K562 (cell line): ENCODE measurements around the gene CRCP. TPM values are rescaled to one million over a fixed set of nuclear protein-coding genes. Genes with fewer than 3 reads are reported as not detected.

Experiments used
- ARID1B ChIP-seq: fragments of 450-650 bp; IDR thresholded peaks from 2 replicates; pipeline ENCODE4 v1.6.1; 2016; ENCODE audit warnings: antibody characterized with exemption, mild to moderate bottlenecking, inconsistent platforms
- ASH1L ChIP-seq: fragments of 450-650 bp; IDR thresholded peaks from 2 replicates; pipeline ENCODE4 v1.6.1; 2018; ENCODE audit warnings: borderline replicate concordance, mild to moderate bottlenecking, low read depth; ENCODE audit not compliant: partially characterized antibody
- BHLHE40 ChIP-seq: IDR thresholded peaks from 2 replicates; pipeline ENCODE4 v1.6.1; 2011; ENCODE audit warnings: low read length, improper control_type of control experiment
- CAMTA2 ChIP-seq: fragments of 250-450 bp; sonication (Bioruptor Pico); conservative IDR thresholded peaks from 2 replicates; pipeline ENCODE4 v1.5.1; 2022
- E2F1 ChIP-seq: sonication (generic); formaldehyde crosslinking; IDR thresholded peaks from 2 replicates; pipeline ENCODE4 v1.8.1; 2023; ENCODE audit warnings: mild to moderate bottlenecking, missing genetic modification reagents, moderate library complexity
- EZH2 ChIP-seq: IDR thresholded peaks from 2 replicates; pipeline ENCODE4 v1.6.1; 2012; ENCODE audit warnings: low read depth, mild to moderate bottlenecking, inconsistent platforms, low read length, borderline replicate concordance
- HDGF ChIP-seq: fragments of 450-650 bp; IDR thresholded peaks from 2 replicates; pipeline ENCODE4 v1.6.1; 2016
- HNRNPLL ChIP-seq: fragments of 200-400 bp; formaldehyde crosslinking; IDR thresholded peaks from 2 replicates; pipeline ENCODE4 v1.6.1; 2017; ENCODE audit warnings: low read length, low read depth, mild to moderate bottlenecking; ENCODE audit not compliant: poor library complexity, severe bottlenecking
- KLF1 ChIP-seq: fragments of 450-650 bp; IDR thresholded peaks from 2 replicates; pipeline ENCODE4 v1.6.1; 2016; ENCODE audit warnings: missing genetic modification characterization, missing compliant biosample characterization
- KLF13 ChIP-seq: fragments of 450-650 bp; IDR thresholded peaks from 2 replicates; pipeline ENCODE4 v1.6.1; 2016; ENCODE audit warnings: missing genetic modification characterization, low read depth, mild to moderate bottlenecking, missing compliant biosample characterization, moderate library complexity, borderline replicate concordance
- MTA1 ChIP-seq: fragments of 450-650 bp; IDR thresholded peaks from 2 replicates; pipeline ENCODE4 v1.6.1; 2017; ENCODE audit warnings: borderline replicate concordance
- NEUROD1 ChIP-seq: fragments of 150-350 bp; IDR thresholded peaks from 2 replicates; pipeline ENCODE4 v1.6.1; 2014; ENCODE audit warnings: borderline replicate concordance, low read length, low read depth; ENCODE audit not compliant: partially characterized antibody
- POLR2AphosphoS5 ChIP-seq: IDR thresholded peaks from 2 replicates; pipeline ENCODE4 v1.6.1; 2011; ENCODE audit warnings: mild to moderate bottlenecking, low read depth, low read length, moderate library complexity; ENCODE audit not compliant: control insufficient read depth, insufficient read depth
- PTRF ChIP-seq: fragments of 450-650 bp; IDR thresholded peaks from 2 replicates; pipeline ENCODE4 v1.6.1; 2016; ENCODE audit warnings: mild to moderate bottlenecking, missing genetic modification characterization, missing compliant biosample characterization
- RBM39 ChIP-seq: fragments of 200-400 bp; formaldehyde crosslinking; optimal IDR thresholded peaks from 2 replicates; pipeline ENCODE3; 2018; ENCODE audit warnings: low read depth, low read length
- SAFB ChIP-seq: fragments of 200-400 bp; formaldehyde crosslinking; IDR thresholded peaks from 2 replicates; pipeline ENCODE4 v1.6.1; 2017; ENCODE audit warnings: low read depth, low read length, borderline replicate concordance
- SRF ChIP-seq, 2 experiments: fragments of 250-450, 450-650 bp in 1 of 2; sonication (Bioruptor Pico) in 1 of 2; sonication (generic) in 1 of 2; formaldehyde crosslinking; IDR thresholded peaks; 2 replicates each; pipeline versions ENCODE4 v1.5.0 to v1.5.1; 2020 to 2022; ENCODE audit warnings: mild to moderate bottlenecking in 1 of 2, missing genetic modification reagents in 1 of 2
- TAF15 ChIP-seq: fragments of 200-400 bp; formaldehyde crosslinking; IDR thresholded peaks from 2 replicates; pipeline ENCODE4 v1.6.1; 2017; ENCODE audit warnings: mild to moderate bottlenecking, low read depth, low read length, moderate library complexity
- TAF7 ChIP-seq: fragments of 450-650 bp; IDR thresholded peaks from 2 replicates; pipeline ENCODE4 v1.6.1; 2016; ENCODE audit warnings: missing genetic modification characterization, missing compliant biosample characterization
- TAL1 ChIP-seq: fragments of 450-650 bp; IDR thresholded peaks from 2 replicates; pipeline ENCODE4 v1.6.1; 2016; ENCODE audit warnings: mild to moderate bottlenecking
- XRCC4 ChIP-seq: IDR thresholded peaks from one replicate; pipeline ENCODE4 v1.6.1; 2011; ENCODE audit not compliant: insufficient read depth, insufficient read length; ENCODE audit errors: extremely low read depth
- ZC3H11A ChIP-seq: IDR thresholded peaks from 2 replicates; pipeline ENCODE4 v1.6.1; 2012; ENCODE audit warnings: low read depth, low read length, improper control_type of control experiment
- ZKSCAN8 ChIP-seq: fragments of 200-800 bp; sonication (Bioruptor generic); IDR thresholded peaks from 2 replicates; pipeline ENCODE4 v1.6.1; 2016; ENCODE audit warnings: missing genetic modification characterization, missing compliant biosample characterization
- ZNF124 ChIP-seq: sonication (generic); formaldehyde crosslinking; IDR thresholded peaks from 2 replicates; pipeline ENCODE4 v1.8.1; 2022; ENCODE audit warnings: missing genetic modification reagents
- ZNF212 ChIP-seq: fragments of 450-650 bp; formaldehyde crosslinking; IDR thresholded peaks from 2 replicates; pipeline ENCODE4 v1.4.0; 2020; ENCODE audit warnings: mild to moderate bottlenecking
- ZNF23 ChIP-seq: fragments of 250-450 bp; sonication (Bioruptor Pico); IDR thresholded peaks from 2 replicates; pipeline ENCODE4 v1.4.0; 2020; ENCODE audit warnings: mild to moderate bottlenecking
- ZNF263 ChIP-seq: sonication (generic); formaldehyde crosslinking; IDR thresholded peaks from 2 replicates; pipeline ENCODE4 v1.8.0; 2022; ENCODE audit warnings: mild to moderate bottlenecking, missing genetic modification reagents, borderline replicate concordance
- ZNF586 ChIP-seq: fragments of 450-650 bp; formaldehyde crosslinking; conservative IDR thresholded peaks from 2 replicates; pipeline ENCODE4 v1.4.0; 2020; ENCODE audit warnings: mild to moderate bottlenecking, moderate library complexity
- polyA plus RNA-seq, 8 experiments: library from polyadenylated mRNA; depleted of rRNA in 4 of 8; stranded (reverse) in 5 of 8; unstranded in 3 of 8; fragments of >200 nt; fragmentation: Nextera tagmentation in 2 of 8; fragmentation: Illumina TruSeq in 1 of 8; extraction: Ambion mirVana in 2 of 8; extraction: Trizol in 1 of 8; gene quantifications; 2 replicates each; pipeline versions ENCODE4 v1.2.1 to v1.2.3, GENCODE V29; 2011 to 2014; ENCODE audit warnings: inconsistent platforms in 1 of 8, missing spikeins in 1 of 8
- total RNA-seq, 7 experiments: library from RNA; depleted of rRNA in 6 of 7; stranded (reverse); fragments of >200 nt in 6 of 7; fragmentation: Illumina TruSeq in 2 of 7; extraction: Trizol in 2 of 7; gene quantifications; 2 replicates each; pipeline versions ENCODE4 v1.2.1 to v1.2.3, GENCODE V29; 2011 to 2021; ENCODE audit warnings: low replicate concordance in 1 of 7
- TF ChIP-seq, protein P1 (sequence below): fragments of 450-650 bp; formaldehyde crosslinking; IDR thresholded peaks from 2 replicates; pipeline ENCODE4 v1.4.0; 2022; ENCODE audit warnings: missing genetic modification characterization

Gene CRCP
- total and polyA plus RNA-seq, 9 of the 15 experiments (the other 6 are each of a cell fraction or from before 2014, with no cell fraction given): 22.1 to 58.3 (median 43.4) TPM

GRCh38 chr7:66099551-66100407 is 14.9 kb upstream of the CRCP start (continued):
- no peak for TF ChIP-seq SRF (CRISPR knock-in tag; IDR thresholded peaks at IDR 0.05)
- TF ChIP-seq TAF15: no peak
- no peak; the same call in 1 of the 2 replicates for TF ChIP-seq BHLHE40
- TF ChIP-seq ZKSCAN8 (CRISPR knock-in tag): no peak
- TF ChIP-seq HNRNPLL: peak; percentile 79
- TF ChIP-seq ARID1B: peak; percentile 79
- TF ChIP-seq CAMTA2 (CRISPR knock-in tag): no peak
- TF ChIP-seq EZH2: no peak
- TF ChIP-seq PTRF (tag): no peak
- TF ChIP-seq ZNF212 (CRISPR knock-in tag): no peak
- TF ChIP-seq ASH1L: peak; percentile 55
- no peak for TF ChIP-seq SAFB
- no peak for TF ChIP-seq ZC3H11A
- 0 out of 2 replicates have a peak, but pooled peaks have one; percentile 26 for TF ChIP-seq TAF7 (tag)
- no peak; the same call in 1 of the 2 replicates for TF ChIP-seq POLR2AphosphoS5
- no peak for TF ChIP-seq KLF1 (tag)
- TF ChIP-seq, protein P1, sequence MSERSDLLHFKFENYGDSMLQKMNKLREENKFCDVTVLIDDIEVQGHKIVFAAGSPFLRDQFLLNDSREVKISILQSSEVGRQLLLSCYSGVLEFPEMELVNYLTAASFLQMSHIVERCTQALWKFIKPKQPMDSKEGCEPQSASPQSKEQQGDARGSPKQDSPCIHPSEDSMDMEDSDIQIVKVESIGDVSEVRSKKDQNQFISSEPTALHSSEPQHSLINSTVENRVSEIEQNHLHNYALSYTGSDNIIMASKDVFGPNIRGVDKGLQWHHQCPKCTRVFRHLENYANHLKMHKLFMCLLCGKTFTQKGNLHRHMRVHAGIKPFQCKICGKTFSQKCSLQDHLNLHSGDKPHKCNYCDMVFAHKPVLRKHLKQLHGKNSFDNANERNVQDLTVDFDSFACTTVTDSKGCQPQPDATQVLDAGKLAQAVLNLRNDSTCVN: peak; percentile 94
- peak; percentile 97 for TF ChIP-seq ZNF263 (CRISPR knock-in tag)
- no peak for TF ChIP-seq ZNF124 (CRISPR knock-in tag)
- no peak for TF ChIP-seq XRCC4
- no peak for TF ChIP-seq NEUROD1
- no peak for TF ChIP-seq KLF13
- peak; percentile 27 for TF ChIP-seq RBM39
- no peak for TF ChIP-seq ZNF23 (CRISPR knock-in tag)
- peak; percentile 91 for TF ChIP-seq MTA1
- TF ChIP-seq TAL1: no peak
- TF ChIP-seq HDGF: peak; percentile 100; the same call in 1 of the 2 replicates
- no peak for TF ChIP-seq ZNF586
- TF ChIP-seq E2F1 (CRISPR knock-in tag): no peak
